NCI-H2107 (cell line): ENCODE data around the gene ECI2.
"Not testable (repeated sequence)": the region's sequence is repeated elsewhere in the genome, so short reads cannot be mapped to it uniquely, and the experiment has no call there.

Experiments used
- DNase-seq: peaks from one replicate; lab custom pipeline; 2025; lab: John Stamatoyannopoulos, UW

The ECI2 gene

GRCh38 chr6:4101298-4101697 lies 34.1 kb downstream of the ECI2 start:
- no peak for DNase-seq

- DNase-seq: no peak
These were observed 34.7 kb downstream of the ECI2 start for GRCh38 chr6:4100655-4101054.

GRCh38 chr6:4093288-4093687 lies 42.1 kb downstream of the ECI2 start:
- no peak for DNase-seq

- DNase-seq: no peak
These were observed 43.4 kb downstream of the ECI2 start for GRCh38 chr6:4091941-4092340.

- not testable (repeated sequence) for DNase-seq
These were observed 45.3 kb downstream of the ECI2 start for GRCh38 chr6:4090043-4090442.

GRCh38 chr6:4088704-4089103 lies 46.7 kb downstream of the ECI2 start:
- no peak for DNase-seq

- no peak for DNase-seq
These were observed 50.1 kb downstream of the ECI2 start for GRCh38 chr6:4085332-4085700.

- no peak for DNase-seq
These were observed 50.7 kb downstream of the ECI2 start for GRCh38 chr6:4084444-4085331.

GRCh38 chr6:4078691-4079471 lies 56.5 kb downstream of the ECI2 start, which contains the start of gene FAM217A:
Gene FAM217A, minus strand, starts transcription at chr6:4079137. Its CDS starts 1,723 bp downstream, at chr6:4077414.
- DNase-seq: no peak

GRCh38 chr6:4074478-4075235 lies 60.7 kb downstream of the ECI2 start:
- no peak for DNase-seq

GRCh38 chr6:4071330-4071729 lies 64.0 kb downstream of the ECI2 start:
- DNase-seq: no peak

GRCh38 chr6:4069199-4069598 lies 66.2 kb downstream of the ECI2 start:
- no peak for DNase-seq

- no peak for DNase-seq
These were observed 67.7 kb downstream of the ECI2 start for GRCh38 chr6:4067673-4068072.

- DNase-seq: no peak
These were observed 69.2 kb downstream of the ECI2 start for GRCh38 chr6:4066029-4066755.
